ENCODE measurements around the gene GNG13.

The GNG13 gene

GRCh38 chr16:782258-782657 lies 18.3 kb downstream of the GNG13 start:
- H3K4me3 ChIP-seq (ENCODE audit: low read depth, low read length), result no peak overlapping the region
- no peak for DNase-seq (ENCODE audit: low read depth)

GRCh38 chr16:781346-782010 lies 19.1 kb downstream of the GNG13 start:
- H3K4me3 ChIP-seq (ENCODE audit: low read depth, low read length), result no peak overlapping the region
- no peak for DNase-seq (ENCODE audit: low read depth)
- TF ChIP-seq CTCF (IDR thresholded peaks at IDR 0.05; ENCODE audit: low read depth, low read length, missing control alignments), result no peak

More at GRCh38 chr16:782258-782657, 18.3 kb downstream of the GNG13 start:
- TF ChIP-seq CTCF (IDR thresholded peaks at IDR 0.05; ENCODE audit: low read depth, low read length, missing control alignments), result no peak

GRCh38 chr16:780296-780695 lies 20.2 kb downstream of the GNG13 start:
- no peak for DNase-seq (ENCODE audit: low read depth)
- no peak for TF ChIP-seq CTCF (IDR thresholded peaks at IDR 0.05; ENCODE audit: low read depth, low read length, missing control alignments)
- H3K4me3 ChIP-seq (ENCODE audit: low read depth, low read length), result no peak overlapping the region

- no peak for DNase-seq (ENCODE audit: low read depth)
- no peak for TF ChIP-seq CTCF (IDR thresholded peaks at IDR 0.05; ENCODE audit: low read depth, low read length, missing control alignments)
- H3K4me3 ChIP-seq (ENCODE audit: low read depth, low read length), result no peak overlapping the region
Observed at GRCh38 chr16:779561-779960, 21.0 kb downstream of the GNG13 start.

- no peak for TF ChIP-seq CTCF (IDR thresholded peaks at IDR 0.05; ENCODE audit: low read depth, low read length, missing control alignments)
- H3K4me3 ChIP-seq (ENCODE audit: low read depth, low read length), result no peak overlapping the region
Observed at GRCh38 chr16:778909-779527, 21.5 kb downstream of the GNG13 start.

GRCh38 chr16:778447-778846 lies 22.1 kb downstream of the GNG13 start:
- no peak for TF ChIP-seq CTCF (IDR thresholded peaks at IDR 0.05; ENCODE audit: low read depth, low read length, missing control alignments)
- H3K4me3 ChIP-seq (ENCODE audit: low read depth, low read length), result no peak overlapping the region
- no peak for DNase-seq (ENCODE audit: low read depth)

More at GRCh38 chr16:778909-779527, 21.5 kb downstream of the GNG13 start:
- DNase-seq (ENCODE audit: low read depth), result no peak

GRCh38 chr16:777826-778225 lies 22.7 kb downstream of the GNG13 start:
- no peak overlapping the region for H3K4me3 ChIP-seq (ENCODE audit: low read depth, low read length)
- DNase-seq (ENCODE audit: low read depth), result no peak
- no peak for TF ChIP-seq CTCF (IDR thresholded peaks at IDR 0.05; ENCODE audit: low read depth, low read length, missing control alignments)

All from GM12864 (cell line).